DOHH2 (cell line): ENCODE measurements around the gene EPB42.

Experiments
- EZH2phosphoT487 ChIP-seq: fragments of 200-600 bp; sonication (generic); IDR thresholded peaks from 2 replicates; pipeline ENCODE4 v1.6.1; 2017; ENCODE audit warnings: borderline replicate concordance, mild to moderate bottlenecking, antibody characterized with exemption, low read length, moderate library complexity, mixed read lengths
- TF ChIP-seq, protein P1 (sequence below): fragments of 200-600 bp; sonication (generic); IDR thresholded peaks from one replicate; pipeline ENCODE4 v1.5.1; 2014; ENCODE audit warnings: antibody characterized with exemption, mild to moderate bottlenecking, low read depth, low read length; ENCODE audit not compliant: poor library complexity, severe bottlenecking

- TF ChIP-seq, protein P1, sequence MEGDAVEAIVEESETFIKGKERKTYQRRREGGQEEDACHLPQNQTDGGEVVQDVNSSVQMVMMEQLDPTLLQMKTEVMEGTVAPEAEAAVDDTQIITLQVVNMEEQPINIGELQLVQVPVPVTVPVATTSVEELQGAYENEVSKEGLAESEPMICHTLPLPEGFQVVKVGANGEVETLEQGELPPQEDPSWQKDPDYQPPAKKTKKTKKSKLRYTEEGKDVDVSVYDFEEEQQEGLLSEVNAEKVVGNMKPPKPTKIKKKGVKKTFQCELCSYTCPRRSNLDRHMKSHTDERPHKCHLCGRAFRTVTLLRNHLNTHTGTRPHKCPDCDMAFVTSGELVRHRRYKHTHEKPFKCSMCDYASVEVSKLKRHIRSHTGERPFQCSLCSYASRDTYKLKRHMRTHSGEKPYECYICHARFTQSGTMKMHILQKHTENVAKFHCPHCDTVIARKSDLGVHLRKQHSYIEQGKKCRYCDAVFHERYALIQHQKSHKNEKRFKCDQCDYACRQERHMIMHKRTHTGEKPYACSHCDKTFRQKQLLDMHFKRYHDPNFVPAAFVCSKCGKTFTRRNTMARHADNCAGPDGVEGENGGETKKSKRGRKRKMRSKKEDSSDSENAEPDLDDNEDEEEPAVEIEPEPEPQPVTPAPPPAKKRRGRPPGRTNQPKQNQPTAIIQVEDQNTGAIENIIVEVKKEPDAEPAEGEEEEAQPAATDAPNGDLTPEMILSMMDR: no peak
- TF ChIP-seq EZH2phosphoT487: no peak
Measured at GRCh38 chr15:43251871-43252250, 31.0 kb upstream of the EPB42 start.
